H1 (cell line): ENCODE results near the gene RNF182. TPM values are rescaled to one million over a fixed set of nuclear protein-coding genes. Genes with fewer than 3 reads are reported as not detected.

ENCODE experiments used
- EZH2 ChIP-seq: fragments of 200-600 bp; sonication (generic); IDR thresholded peaks from 2 replicates; pipeline ENCODE4 v1.7.1; 2012; ENCODE audit warnings: low read depth, mild to moderate bottlenecking, moderate library complexity, low read length, inconsistent platforms; ENCODE audit not compliant: severe bottlenecking
- polyA plus RNA-seq, 7 experiments: library from polyadenylated mRNA; depleted of rRNA in 3 of 7; stranded (reverse) in 5 of 7; unstranded in 2 of 7; fragments of >200 nt in 5 of 7; fragments of 200-250 nt in 2 of 7; gene quantifications; 1 replicate in 5 of 7; 2 replicates in 1 of 7; 4 replicates in 1 of 7; pipeline versions ENCODE4 v1.2.1 to v1.2.3, GENCODE V29; 2011 to 2013; ENCODE audit warnings: missing spikeins in 2 of 7, mixed read lengths in 2 of 7
- total RNA-seq: library from RNA; stranded (reverse); fragmentation: NEBNext Ultra II Directional; extraction: Animal tissue kit (Norgen Biotek cat#: 25700); gene quantifications from 2 replicates; pipeline ENCODE4 v1.2.1, GENCODE V29; 2021

The RNF182 gene
- total and polyA plus RNA-seq, 2 of the 8 experiments (the other 6 are each of a cell fraction or from before 2014, with no cell fraction given), result 6.2 to 10.7 TPM

DNA sequence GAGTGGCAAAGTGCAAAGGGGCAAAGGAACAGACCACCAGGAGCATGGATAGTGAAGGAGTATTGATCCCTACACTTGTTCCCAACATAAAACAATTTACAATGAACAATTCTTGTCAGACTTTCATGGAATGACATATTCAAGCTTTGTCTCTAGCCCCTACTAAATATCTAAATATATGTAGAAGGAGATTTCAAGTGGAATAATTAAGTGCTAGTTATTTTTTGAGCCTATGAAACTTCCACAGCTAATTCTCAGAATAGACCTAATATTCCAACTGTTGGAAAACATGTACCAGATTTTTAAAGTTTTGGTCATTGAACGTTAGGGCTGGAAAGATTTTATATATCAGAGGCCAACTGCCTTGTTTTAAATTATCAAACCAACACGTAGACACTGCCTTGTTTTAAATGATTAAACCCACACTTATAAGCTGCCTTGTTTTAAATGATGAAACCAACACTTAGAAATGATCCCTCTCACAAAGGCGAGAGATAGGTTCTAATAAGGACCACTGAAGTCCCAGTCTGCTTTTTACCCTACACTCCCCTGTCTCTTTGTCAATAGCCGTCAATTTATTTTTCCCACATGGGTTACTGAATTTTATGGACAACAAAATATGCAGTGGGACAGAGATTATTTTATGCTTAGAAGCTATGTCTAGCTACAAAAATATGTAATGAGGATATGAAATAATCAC, 62.1 kb downstream of the RNF182 start (continued):
- no peak for TF ChIP-seq EZH2
